ENCODE measurements around the gene SERPINA12. TPM values are rescaled to one million over a fixed set of nuclear protein-coding genes. Genes with fewer than 3 reads are reported as not detected.

The SERPINA12 gene
- total RNA-seq, 1 experiment from 2014 or later = not detected

DNA sequence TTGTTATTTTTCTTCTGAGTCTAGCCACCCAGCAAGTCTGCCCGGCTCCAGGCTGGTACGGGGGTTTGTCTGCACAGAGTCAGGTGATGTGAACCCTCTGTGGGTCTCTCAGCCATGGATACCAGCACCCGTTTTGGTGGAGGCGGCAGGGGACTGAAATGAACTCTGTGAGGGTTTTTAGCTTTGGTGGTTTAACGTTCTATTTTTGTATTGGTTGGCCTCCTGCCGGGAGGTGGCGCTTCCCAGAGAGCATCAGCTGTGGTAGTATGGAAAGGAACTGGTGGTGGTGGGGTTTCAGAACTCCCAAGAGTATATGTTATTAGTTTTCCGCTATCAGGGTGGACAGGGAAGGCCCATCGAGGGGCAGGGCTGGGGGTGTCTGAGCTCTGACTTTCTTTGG lies 46.7 kb upstream of the SERPINA12 start:
- RAD21 ChIA-PET (ENCODE audit: low non-redundant PET in 1 of 2, low total read pairs in 2 of 2, uncharacterized antibody in 2 of 2, unreplicated experiment in 2 of 2) = no interaction called here
- TF ChIP-seq EZH2 (IDR thresholded peaks at IDR 0.05) (no peak), ZFX (IDR thresholded peaks at IDR 0.05) (no peak), JUND (IDR thresholded peaks at IDR 0.05) (no peak), FOSL1 (IDR thresholded peaks at IDR 0.05; ENCODE audit: low read depth) (no peak), EGR1 (IDR thresholded peaks at IDR 0.05; ENCODE audit: low read depth) (no peak), CEBPB (IDR thresholded peaks at IDR 0.05; ENCODE audit: low read depth) (no peak), CBX3 (IDR thresholded peaks at IDR 0.05; ENCODE audit: low read depth) (no peak), SIN3A (IDR thresholded peaks at IDR 0.05; ENCODE audit: low read depth) (no peak), SP1 (IDR thresholded peaks at IDR 0.05; ENCODE audit: low read depth) (no peak), YY1 (IDR thresholded peaks at IDR 0.05; ENCODE audit: extremely low read depth, insufficient replicate concordance, low read depth, low read length) (no peak), EZH2phosphoT487 (IDR thresholded peaks at IDR 0.05; ENCODE audit: borderline replicate concordance) (no peak), POLR2AphosphoS5 (IDR thresholded peaks at IDR 0.05; ENCODE audit: low read depth, low read length) (no peak), POLR2A (IDR thresholded peaks at IDR 0.05; ENCODE audit: borderline replicate concordance, extremely low read depth, insufficient read depth, insufficient read length) (no peak), RAD21 (IDR thresholded peaks at IDR 0.05; ENCODE audit: low read depth) (no peak), ZNF274 (IDR thresholded peaks at IDR 0.05; ENCODE audit: low read depth, low read length) (no peak), ELF1 (IDR thresholded peaks at IDR 0.05; ENCODE audit: borderline replicate concordance, low read depth) (no peak)
- TF ChIP-seq, protein P1, sequence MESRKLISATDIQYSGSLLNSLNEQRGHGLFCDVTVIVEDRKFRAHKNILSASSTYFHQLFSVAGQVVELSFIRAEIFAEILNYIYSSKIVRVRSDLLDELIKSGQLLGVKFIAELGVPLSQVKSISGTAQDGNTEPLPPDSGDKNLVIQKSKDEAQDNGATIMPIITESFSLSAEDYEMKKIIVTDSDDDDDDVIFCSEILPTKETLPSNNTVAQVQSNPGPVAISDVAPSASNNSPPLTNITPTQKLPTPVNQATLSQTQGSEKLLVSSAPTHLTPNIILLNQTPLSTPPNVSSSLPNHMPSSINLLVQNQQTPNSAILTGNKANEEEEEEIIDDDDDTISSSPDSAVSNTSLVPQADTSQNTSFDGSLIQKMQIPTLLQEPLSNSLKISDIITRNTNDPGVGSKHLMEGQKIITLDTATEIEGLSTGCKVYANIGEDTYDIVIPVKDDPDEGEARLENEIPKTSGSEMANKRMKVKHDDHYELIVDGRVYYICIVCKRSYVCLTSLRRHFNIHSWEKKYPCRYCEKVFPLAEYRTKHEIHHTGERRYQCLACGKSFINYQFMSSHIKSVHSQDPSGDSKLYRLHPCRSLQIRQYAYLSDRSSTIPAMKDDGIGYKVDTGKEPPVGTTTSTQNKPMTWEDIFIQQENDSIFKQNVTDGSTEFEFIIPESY (IDR thresholded peaks at IDR 0.05; ENCODE audit: extremely low read depth, insufficient replicate concordance, low read length) = no peak
- TF ChIP-seq, protein P2, sequence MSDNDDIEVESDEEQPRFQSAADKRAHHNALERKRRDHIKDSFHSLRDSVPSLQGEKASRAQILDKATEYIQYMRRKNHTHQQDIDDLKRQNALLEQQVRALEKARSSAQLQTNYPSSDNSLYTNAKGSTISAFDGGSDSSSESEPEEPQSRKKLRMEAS (IDR thresholded peaks at IDR 0.05) = no peak
- TF ChIP-seq, protein P3, sequence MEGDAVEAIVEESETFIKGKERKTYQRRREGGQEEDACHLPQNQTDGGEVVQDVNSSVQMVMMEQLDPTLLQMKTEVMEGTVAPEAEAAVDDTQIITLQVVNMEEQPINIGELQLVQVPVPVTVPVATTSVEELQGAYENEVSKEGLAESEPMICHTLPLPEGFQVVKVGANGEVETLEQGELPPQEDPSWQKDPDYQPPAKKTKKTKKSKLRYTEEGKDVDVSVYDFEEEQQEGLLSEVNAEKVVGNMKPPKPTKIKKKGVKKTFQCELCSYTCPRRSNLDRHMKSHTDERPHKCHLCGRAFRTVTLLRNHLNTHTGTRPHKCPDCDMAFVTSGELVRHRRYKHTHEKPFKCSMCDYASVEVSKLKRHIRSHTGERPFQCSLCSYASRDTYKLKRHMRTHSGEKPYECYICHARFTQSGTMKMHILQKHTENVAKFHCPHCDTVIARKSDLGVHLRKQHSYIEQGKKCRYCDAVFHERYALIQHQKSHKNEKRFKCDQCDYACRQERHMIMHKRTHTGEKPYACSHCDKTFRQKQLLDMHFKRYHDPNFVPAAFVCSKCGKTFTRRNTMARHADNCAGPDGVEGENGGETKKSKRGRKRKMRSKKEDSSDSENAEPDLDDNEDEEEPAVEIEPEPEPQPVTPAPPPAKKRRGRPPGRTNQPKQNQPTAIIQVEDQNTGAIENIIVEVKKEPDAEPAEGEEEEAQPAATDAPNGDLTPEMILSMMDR (IDR thresholded peaks at IDR 0.05 in 2 of 3, conservative IDR thresholded peaks at IDR 0.05 in 1 of 3; ENCODE audit: borderline replicate concordance in 1 of 3, insufficient read depth in 1 of 3, low read depth in 2 of 3, low read length in 2 of 3) = no peak
- TF ChIP-seq, protein P4, sequence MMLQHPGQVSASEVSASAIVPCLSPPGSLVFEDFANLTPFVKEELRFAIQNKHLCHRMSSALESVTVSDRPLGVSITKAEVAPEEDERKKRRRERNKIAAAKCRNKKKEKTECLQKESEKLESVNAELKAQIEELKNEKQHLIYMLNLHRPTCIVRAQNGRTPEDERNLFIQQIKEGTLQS (IDR thresholded peaks at IDR 0.05) = no peak
- intact Hi-C loops (cut with micrococcal nuclease) = no loop called here

More for the DNA sequence above, 46.7 kb upstream of the SERPINA12 start:
- H3K4me3 ChIP-seq (replicated peaks in 1 of 2; ENCODE audit: low read depth in 1 of 2, low read length in 2 of 2) = no peak overlapping the region
- H3K36me3 ChIP-seq (ENCODE audit: control insufficient read depth in 1 of 2, insufficient read depth in 2 of 2, low read length in 2 of 2) = no peaks in the 10 kb centered on the region
- no peaks in the 10 kb centered on the region for H3K9me3 ChIP-seq (ENCODE audit: control insufficient read depth in 1 of 2, insufficient read depth in 1 of 2, low read depth in 1 of 2, low read length in 2 of 2)
- no TSS peak for BruUV-seq (replicated peaks)
- no peaks in the 10 kb centered on the region for H3K9me2 ChIP-seq (ENCODE audit: insufficient read depth)
- no peaks in the 10 kb centered on the region for H4K20me1 ChIP-seq (ENCODE audit: insufficient read depth)
- no peak overlapping the region for H2AFZ ChIP-seq (ENCODE audit: low read depth, low read length, poor library complexity, severe bottlenecking)
- ChIA-PET POLR2A (no interaction called here), CTCF (interaction anchor here (0.6 kb wide), 1 partner anchor 176 kb away, joined by 3 read pairs; no protein-coding TSS in a partner anchor)
- DNase-seq (ENCODE audit: low read depth, low spot score) (no peak), ATAC-seq (no peak)
- H3K4me1 ChIP-seq (ENCODE audit: control insufficient read depth in 1 of 2, insufficient read depth in 2 of 2, low read length in 2 of 2) = no peaks in the 10 kb centered on the region
- no peaks in the 10 kb centered on the region for H3K79me2 ChIP-seq (ENCODE audit: insufficient read depth, low read length)
- H3K27ac ChIP-seq (ENCODE audit: low read depth, low read length) = no peak overlapping the region
- H3K27me3 ChIP-seq (ENCODE audit: insufficient read depth, low read length) = no peaks in the 10 kb centered on the region
- H3K9ac ChIP-seq (ENCODE audit: low read length) = no peak overlapping the region
- H3K4me2 ChIP-seq (ENCODE audit: low read length) = no peak overlapping the region

All from HCT116 (cell line).